VCaP (cell line): Measurements from ENCODE around the gene RFESD.
A peak's percentile ranks its signal among the peaks of the same experiment; 100 is the strongest.

Experiments
- H3K27ac ChIP-seq: fragments of 450-650 bp; 2 replicates; pipeline ENCODE4 v1.5.1; 2017
- CTCF ChIP-seq: fragments of 450-650 bp; conservative IDR thresholded peaks from 2 replicates; pipeline ENCODE4 v1.5.1; 2017; ENCODE audit warnings: mild to moderate bottlenecking, moderate library complexity

Gene RFESD

GRCh38 chr5:95646569-95647431, at the start of gene RFESD:
Gene RFESD (plus strand): TSS chr5:95646777. CDS start chr5:95652272, 5,495 bp downstream.
- peak; percentile 50 for TF ChIP-seq CTCF
- H3K27ac ChIP-seq, result peak within 1 kb of the TSS; percentile 83

- TF ChIP-seq CTCF, result no peak
These were observed 47.3 kb upstream of the RFESD start for GRCh38 chr5:95599252-95599651.

GRCh38 chr5:95600557-95600956, 46.0 kb upstream of the RFESD start:
- no peak overlapping the region for H3K27ac ChIP-seq
- TF ChIP-seq CTCF, result no peak

More at GRCh38 chr5:95599252-95599651, 47.3 kb upstream of the RFESD start:
- H3K27ac ChIP-seq, result no peak overlapping the region

- no peak overlapping the region for H3K27ac ChIP-seq
- TF ChIP-seq CTCF, result no peak
These were observed 40.8 kb upstream of the RFESD start for GRCh38 chr5:95605786-95606185.

- TF ChIP-seq CTCF, result no peak
- H3K27ac ChIP-seq, result no peak overlapping the region
These were observed 40.2 kb upstream of the RFESD start for GRCh38 chr5:95606419-95606818.

GRCh38 chr5:95609711-95610110, 36.9 kb upstream of the RFESD start:
- TF ChIP-seq CTCF, result no peak

GRCh38 chr5:95610546-95610945, 36.0 kb upstream of the RFESD start:
- H3K27ac ChIP-seq, result no peak overlapping the region
- no peak for TF ChIP-seq CTCF

More at GRCh38 chr5:95609711-95610110, 36.9 kb upstream of the RFESD start:
- no peak overlapping the region for H3K27ac ChIP-seq
